Thymus (tissue), 11 donors: ENCODE data around the gene RASSF5. TPM values are rescaled to one million over a fixed set of nuclear protein-coding genes. Genes with fewer than 3 reads are reported as not detected.
A peak's percentile ranks its signal among the peaks of the same experiment; 100 is the strongest.

ENCODE experiments used
- DNase-seq, 9 donors: peaks; one replicate each; pipeline ENCODE4 v3.0.0-alpha.2; 2013; ENCODE audit warnings: low spot score in 9 of 9, low read depth in 6 of 9, missing footprints in 1 of 9
- H3K27ac ChIP-seq, 2 donors: one replicate each; pipeline ENCODE4 v1.5.1; 2013; ENCODE audit warnings: control low read depth in 1 of 2, low read depth in 1 of 2, low read length in 1 of 2, mild to moderate bottlenecking in 1 of 2, moderate library complexity in 1 of 2
- H3K27me3 ChIP-seq, 2 donors: one replicate each; pipeline ENCODE4 v1.5.1; 2013; ENCODE audit warnings: low read length in 1 of 2; ENCODE audit not compliant: control insufficient read depth in 2 of 2, insufficient read depth in 1 of 2
- H3K36me3 ChIP-seq, 2 donors: one replicate each; pipeline ENCODE4 v1.5.1; 2013; ENCODE audit warnings: low read length in 1 of 2, mild to moderate bottlenecking in 1 of 2, moderate library complexity in 1 of 2; ENCODE audit not compliant: control insufficient read depth in 2 of 2, insufficient read depth in 2 of 2
- H3K4me1 ChIP-seq, 2 donors: one replicate each; pipeline ENCODE4 v1.5.1; 2013; ENCODE audit warnings: low read length in 2 of 2; ENCODE audit not compliant: control insufficient read depth in 2 of 2, insufficient read depth in 2 of 2
- H3K4me3 ChIP-seq, 2 donors: one replicate each; pipeline ENCODE4 v1.5.1; 2013; ENCODE audit warnings: low read length in 2 of 2, control low read depth in 1 of 2, mild to moderate bottlenecking in 1 of 2
- H3K9me3 ChIP-seq, 2 donors: one replicate each; pipeline ENCODE4 v1.5.1; 2013; ENCODE audit warnings: low read length in 1 of 2, mild to moderate bottlenecking in 1 of 2; ENCODE audit not compliant: control insufficient read depth in 2 of 2, insufficient read depth in 1 of 2
- WGBS: extraction: QIAGEN DNeasy Blood & Tissue Kit; methylation state at CpG from one replicate; pipeline ENCODE4 v1.1.7; 2013; 5-methylcytosine and 5-hydroxymethylcytosine counted together
- polyA plus RNA-seq: library from polyadenylated mRNA; stranded (reverse); fragments of 200-250 nt; gene quantifications from one replicate; pipeline ENCODE4 v1.2.3, GENCODE V29; 2013
- total RNA-seq: library from RNA; stranded (reverse); fragments of 120-200 nt; gene quantifications from one replicate; pipeline ENCODE4 v1.2.4, GENCODE V29; 2013
- donor health status: healthy.

The RASSF5 gene
- total and polyA plus RNA-seq, 2 donors = 54.3 to 73.4 TPM

GRCh38 chr1:206538086-206538770 lies 30.9 kb downstream of the RASSF5 start:
- no peak overlapping the region for H3K4me3 ChIP-seq
- no peaks in the 10 kb centered on the region for H3K36me3 ChIP-seq
- H3K27me3 ChIP-seq = no peaks in the 10 kb centered on the region
- H3K9me3 ChIP-seq = no peaks in the 10 kb centered on the region
- 92% methylated on average over 6 of the region's 6 CpGs for WGBS
- no peak for DNase-seq
- no peak overlapping the region for H3K27ac ChIP-seq
- peaks cover 0 to 13% of the 10 kb centered on the region in 2 donors for H3K4me1 ChIP-seq

GRCh38 chr1:206538901-206539640 lies 31.7 kb downstream of the RASSF5 start:
- Histone ChIP-seq H3K27ac (no peak overlapping the region), H3K4me3 (no peak overlapping the region), H3K4me1 (peaks cover 0 to 13% of the 10 kb centered on the region in 2 donors), H3K9me3 (no peaks in the 10 kb centered on the region), H3K27me3 (no peaks in the 10 kb centered on the region), H3K36me3 (no peaks in the 10 kb centered on the region)
- WGBS = 97% methylated on average over 10 of the region's 10 CpGs
- no peak for DNase-seq

- Histone ChIP-seq H3K9me3 (no peaks in the 10 kb centered on the region), H3K27ac (peak overlapping the region in 1 of 2 donors; percentile 56), H3K27me3 (no peaks in the 10 kb centered on the region), H3K36me3 (no peaks in the 10 kb centered on the region), H3K4me3 (no peak overlapping the region), H3K4me1 (peaks cover 0 to 21% of the 10 kb centered on the region in 2 donors)
- WGBS = 91% methylated on average over 8 of the region's 8 CpGs
- no peak for DNase-seq
Measured at GRCh38 chr1:206540044-206540780, 32.9 kb downstream of the RASSF5 start.

- 96% methylated on average over 7 of the region's 7 CpGs for WGBS
- H3K36me3 ChIP-seq = no peaks in the 10 kb centered on the region
- no peak overlapping the region for H3K4me3 ChIP-seq
- peaks cover 0 to 21% of the 10 kb centered on the region in 2 donors for H3K4me1 ChIP-seq
- no peak overlapping the region for H3K27ac ChIP-seq
- H3K9me3 ChIP-seq = no peaks in the 10 kb centered on the region
- DNase-seq = no peak
- H3K27me3 ChIP-seq = no peaks in the 10 kb centered on the region
Measured at GRCh38 chr1:206541236-206541833, 34.0 kb downstream of the RASSF5 start.

- 23% methylated on average over 9 of the region's 9 CpGs for WGBS
- H3K4me1 ChIP-seq = peaks cover 0 to 18% of the 10 kb centered on the region in 2 donors
- H3K36me3 ChIP-seq = no peaks in the 10 kb centered on the region
- no peaks in the 10 kb centered on the region for H3K27me3 ChIP-seq
- no peaks in the 10 kb centered on the region for H3K9me3 ChIP-seq
- no peak overlapping the region for H3K4me3 ChIP-seq
- H3K27ac ChIP-seq = peak overlapping the region in 1 of 2 donors; percentile 7
- DNase-seq = peak in 5 of 9 donors; percentile 65 to 87 (median 78)
Measured at GRCh38 chr1:206544562-206545257, 37.4 kb downstream of the RASSF5 start.

- no peak overlapping the region for H3K27ac ChIP-seq
- H3K36me3 ChIP-seq = no peaks in the 10 kb centered on the region
- no peak for DNase-seq
- no peak overlapping the region for H3K4me3 ChIP-seq
- no peaks in the 10 kb centered on the region for H3K27me3 ChIP-seq
- peaks cover 0 to 11% of the 10 kb centered on the region in 2 donors for H3K4me1 ChIP-seq
- H3K9me3 ChIP-seq = no peaks in the 10 kb centered on the region
- WGBS = 100% methylated on average over 1 of the region's 1 CpG
Measured at GRCh38 chr1:206545351-206545750, 38.0 kb downstream of the RASSF5 start.

- H3K4me3 ChIP-seq = no peak overlapping the region
- no peak overlapping the region for H3K27ac ChIP-seq
- 87% methylated on average over 7 of the region's 7 CpGs for WGBS
- no peaks in the 10 kb centered on the region for H3K27me3 ChIP-seq
- no peaks in the 10 kb centered on the region for H3K36me3 ChIP-seq
- no peaks in the 10 kb centered on the region for H3K9me3 ChIP-seq
- peaks cover 5 to 18% of the 10 kb centered on the region in 2 donors for H3K4me1 ChIP-seq
- DNase-seq = no peak
Measured at GRCh38 chr1:206547104-206547503, 39.8 kb downstream of the RASSF5 start.

- H3K27ac ChIP-seq = no peak overlapping the region
- H3K4me1 ChIP-seq = peaks cover 15 to 40% of the 10 kb centered on the region in 2 donors
- no peak for DNase-seq
- H3K27me3 ChIP-seq = no peaks in the 10 kb centered on the region
- H3K4me3 ChIP-seq = no peak overlapping the region
- 97% methylated on average over 2 of the region's 2 CpGs for WGBS
- H3K36me3 ChIP-seq = no peaks in the 10 kb centered on the region
- H3K9me3 ChIP-seq = no peaks in the 10 kb centered on the region
Measured at GRCh38 chr1:206550446-206550845, 43.1 kb downstream of the RASSF5 start.
